HG03159 (cell line): ENCODE results near the gene CEACAM1.
"Not testable (repeated sequence)": the region's sequence is repeated elsewhere in the genome, so short reads cannot be mapped to it uniquely, and the experiment has no call there.

Source experiments
- ATAC-seq: cut with Tn5 transposase; IDR thresholded peaks from one replicate; pipeline ENCODE4 v1.9.1; 2021; ENCODE audit warnings: mild to moderate bottlenecking, moderate library complexity; ENCODE audit not compliant: unreplicated experiment

CEACAM1 gene

DNA sequence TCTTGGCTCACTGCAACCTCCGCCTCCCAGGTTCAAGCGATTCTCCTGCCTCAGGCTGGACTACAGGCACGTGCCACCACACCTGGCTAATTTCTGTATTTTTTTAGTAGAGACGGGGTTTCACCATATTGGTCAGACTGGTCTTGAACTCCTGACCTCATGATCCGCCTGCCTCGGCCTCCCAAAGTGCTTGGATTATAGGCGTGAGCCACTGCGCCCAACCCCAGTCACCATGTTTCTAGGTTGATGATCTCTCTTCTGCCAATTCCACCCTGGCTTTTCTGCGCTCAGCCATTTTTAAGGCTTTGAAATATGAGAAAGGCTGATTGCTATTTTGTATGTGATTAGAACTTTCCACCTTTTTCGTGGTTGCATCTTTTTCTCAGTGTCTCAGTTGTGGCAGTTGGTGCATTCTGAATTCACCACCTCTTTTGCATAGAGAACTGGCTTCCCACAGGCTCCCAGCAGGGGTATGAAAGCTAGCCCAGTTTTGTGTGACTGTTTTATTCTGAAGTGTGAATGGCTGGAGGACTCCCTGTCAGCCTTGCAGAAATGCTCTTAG lies 15.5 kb downstream of the CEACAM1 start:
- no peak for ATAC-seq

DNA sequence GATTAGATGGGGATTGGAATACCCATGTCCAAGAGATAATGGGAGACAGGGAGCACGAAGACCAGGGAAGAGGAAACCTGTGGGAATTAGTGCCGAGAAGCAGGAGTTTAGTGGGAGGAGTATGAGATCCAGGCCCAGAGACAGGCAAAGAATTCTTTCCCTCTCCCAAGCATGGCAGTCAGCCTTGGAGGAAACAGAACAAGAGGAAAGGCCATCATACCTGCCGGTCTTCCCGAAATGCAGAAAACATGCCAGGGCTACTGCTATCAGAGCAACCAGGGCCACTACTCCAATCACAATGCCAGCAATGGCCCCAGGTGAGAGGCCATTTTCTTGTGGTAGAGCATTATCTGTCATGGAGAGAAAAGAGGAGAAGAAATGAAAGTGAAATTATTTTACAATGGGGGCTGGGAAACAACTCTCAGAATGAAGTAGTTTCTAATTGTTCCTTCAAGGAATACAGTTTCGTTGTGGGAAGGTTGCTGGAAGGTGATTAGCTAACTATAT lies 16.1 kb downstream of the CEACAM1 start:
- no peak for ATAC-seq

DNA sequence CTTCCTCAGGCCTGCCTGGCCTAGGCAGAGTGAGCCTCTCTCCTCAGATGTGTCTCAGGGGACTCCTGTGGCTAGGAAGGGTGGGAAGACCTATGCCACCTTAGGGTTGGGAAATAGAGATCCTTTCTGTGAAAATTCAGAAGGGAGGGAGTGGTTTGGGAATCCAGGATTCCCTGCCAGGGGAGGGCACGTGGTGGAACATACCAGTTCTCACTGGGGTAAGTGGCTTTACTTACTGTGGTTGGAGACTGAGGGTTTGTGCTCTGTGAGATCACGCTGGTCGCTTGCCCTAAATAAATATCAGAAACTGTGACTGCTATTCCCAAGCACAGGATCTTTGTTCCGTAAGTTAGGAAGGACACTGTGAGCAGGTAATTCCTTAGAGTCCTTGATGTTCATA lies 16.9 kb downstream of the CEACAM1 start:
- no peak for ATAC-seq

DNA sequence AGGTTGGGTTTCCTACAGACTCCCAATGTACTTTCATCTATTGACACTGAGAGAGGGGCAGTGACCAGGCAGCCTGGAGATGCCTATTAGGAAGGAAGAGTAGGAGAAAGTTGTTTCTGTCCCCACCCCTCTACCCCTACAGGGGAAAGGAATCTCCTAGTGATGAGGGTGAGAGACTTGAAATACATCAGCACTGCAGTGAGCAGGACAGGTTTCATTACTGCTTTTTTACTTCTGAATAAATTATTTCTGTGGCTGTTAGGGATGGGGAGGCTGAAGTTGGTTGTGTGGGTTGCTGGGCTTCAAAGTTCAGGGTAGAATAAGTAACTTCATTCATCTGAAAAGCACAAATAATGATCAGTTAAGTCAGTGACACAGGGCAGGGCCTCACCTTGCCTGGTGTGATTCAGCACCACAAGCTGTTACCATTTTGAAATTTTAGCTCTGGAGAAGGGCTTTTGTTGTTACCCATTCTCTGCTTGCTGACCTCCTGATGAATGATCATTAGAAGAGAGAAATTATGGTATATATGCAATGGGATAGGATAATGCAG lies 19.3 kb downstream of the CEACAM1 start:
- ATAC-seq, result no peak

DNA sequence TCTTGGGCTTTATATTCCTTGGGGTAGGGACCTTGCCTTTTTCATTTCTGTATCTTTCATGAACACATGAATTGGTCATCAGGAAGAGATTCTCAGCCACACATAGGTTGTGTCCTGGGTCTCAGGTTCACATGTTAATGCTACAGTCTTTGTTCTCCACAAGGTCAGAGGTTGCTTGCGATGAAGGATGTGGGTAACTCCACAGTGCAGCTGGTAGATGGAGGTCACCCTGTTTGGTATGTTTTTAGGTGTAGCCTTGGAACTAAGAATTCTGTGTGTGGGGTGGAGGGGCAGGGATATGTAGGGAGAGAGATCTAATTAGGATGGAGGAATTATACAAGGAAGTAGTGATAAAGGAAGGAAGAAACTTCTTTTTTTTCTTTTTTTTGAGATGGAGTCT lies 23.2 kb downstream of the CEACAM1 start:
- ATAC-seq, result no peak

DNA sequence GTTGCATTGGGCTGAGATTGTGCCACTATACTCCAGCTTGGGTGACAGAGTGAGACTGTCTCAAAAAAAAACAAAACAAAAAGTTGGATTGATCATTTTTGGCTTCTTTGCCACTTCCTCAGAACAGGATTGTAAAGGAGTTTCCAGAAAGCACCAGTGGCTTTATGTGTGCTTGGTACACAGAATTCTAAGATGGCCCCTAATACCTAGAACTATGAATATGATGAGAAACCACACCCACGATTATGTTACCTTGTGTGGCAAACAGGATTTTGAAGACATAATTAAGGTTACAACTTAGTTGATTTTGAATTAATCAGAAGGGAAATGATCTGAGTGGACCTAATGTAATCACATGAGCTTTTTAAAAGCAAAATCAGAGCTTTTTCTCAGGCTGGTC lies 26.5 kb downstream of the CEACAM1 start:
- ATAC-seq, result no peak

DNA sequence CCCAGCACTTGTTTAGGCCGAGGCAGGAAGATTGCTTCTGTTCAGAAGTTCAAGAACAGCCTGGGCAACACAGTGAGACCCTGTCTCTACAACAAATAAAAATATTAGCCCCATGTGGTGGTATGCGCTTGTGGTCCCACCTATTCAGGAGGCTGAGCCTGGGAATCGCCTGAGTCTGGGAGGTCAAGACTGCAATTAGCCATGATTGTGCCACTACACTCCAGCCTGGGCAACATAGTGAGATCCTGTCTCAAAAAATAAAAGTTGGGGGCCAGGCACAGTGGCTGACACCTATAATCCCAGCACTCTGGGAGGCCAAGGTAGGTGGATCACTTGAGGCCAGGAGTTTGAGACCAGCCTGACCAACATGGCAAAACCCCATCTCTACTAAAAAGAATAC lies 27.0 kb downstream of the CEACAM1 start:
- not testable (repeated sequence) for ATAC-seq

DNA sequence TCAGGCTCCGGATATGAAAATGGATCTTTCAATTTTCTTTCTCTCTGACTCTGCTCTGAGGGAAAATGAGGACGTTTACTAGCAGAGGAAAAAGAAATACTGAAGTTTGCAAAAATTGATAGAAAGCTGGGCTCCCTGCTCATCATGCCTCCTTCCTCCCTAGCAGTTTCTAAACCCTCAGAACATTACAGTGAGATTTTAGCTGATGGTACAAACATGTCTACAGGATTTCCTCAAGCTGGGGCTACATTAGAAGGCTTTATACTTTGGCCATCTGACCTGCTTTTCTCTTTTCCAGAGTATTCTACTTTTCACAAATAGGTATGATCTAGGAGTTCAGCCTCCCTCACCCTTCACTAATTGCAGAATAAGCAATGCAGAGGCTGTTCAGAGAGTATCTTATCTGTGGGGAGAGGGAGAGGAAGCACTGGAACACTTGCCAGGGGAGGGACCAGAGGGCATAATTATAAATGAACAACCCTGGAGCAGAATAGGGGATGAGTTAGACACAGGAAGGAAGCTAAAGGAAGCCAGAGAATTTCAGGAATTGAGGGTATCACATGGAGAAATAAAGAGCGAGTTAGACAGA lies 30.0 kb downstream of the CEACAM1 start:
- ATAC-seq, result no peak

DNA sequence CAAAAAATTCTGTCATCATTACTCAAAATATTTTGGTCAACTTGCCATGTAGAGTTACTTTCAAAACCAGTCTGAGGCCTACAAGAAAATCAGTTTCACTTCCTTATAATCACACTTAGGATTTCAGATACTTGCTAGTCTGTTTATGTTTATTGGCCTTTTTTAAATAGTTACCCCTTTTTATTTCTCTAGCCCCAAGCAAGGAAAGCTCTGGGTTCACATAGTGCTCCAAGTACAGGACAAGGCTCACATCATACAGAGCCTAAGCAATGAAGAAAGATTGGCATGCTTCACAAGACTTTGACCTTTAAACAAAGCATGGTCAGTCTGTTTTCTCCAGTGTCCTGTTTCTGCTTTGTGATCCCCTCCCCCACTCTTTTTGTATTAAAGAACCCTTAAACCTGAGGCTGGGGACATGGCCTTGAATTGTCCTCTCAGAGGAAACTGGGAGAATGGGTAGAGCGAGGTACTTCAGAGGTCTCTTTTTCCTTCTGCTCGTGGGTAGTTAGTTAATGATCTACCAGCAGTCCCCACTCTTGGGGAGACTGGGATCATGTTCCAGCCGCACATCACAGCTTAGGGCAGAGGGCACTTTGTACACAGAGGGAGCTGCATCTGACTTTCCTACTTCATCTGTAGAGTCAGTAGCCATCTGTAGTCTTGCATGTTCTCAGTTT lies 30.7 kb downstream of the CEACAM1 start:
- ATAC-seq, result peak; percentile 81

DNA sequence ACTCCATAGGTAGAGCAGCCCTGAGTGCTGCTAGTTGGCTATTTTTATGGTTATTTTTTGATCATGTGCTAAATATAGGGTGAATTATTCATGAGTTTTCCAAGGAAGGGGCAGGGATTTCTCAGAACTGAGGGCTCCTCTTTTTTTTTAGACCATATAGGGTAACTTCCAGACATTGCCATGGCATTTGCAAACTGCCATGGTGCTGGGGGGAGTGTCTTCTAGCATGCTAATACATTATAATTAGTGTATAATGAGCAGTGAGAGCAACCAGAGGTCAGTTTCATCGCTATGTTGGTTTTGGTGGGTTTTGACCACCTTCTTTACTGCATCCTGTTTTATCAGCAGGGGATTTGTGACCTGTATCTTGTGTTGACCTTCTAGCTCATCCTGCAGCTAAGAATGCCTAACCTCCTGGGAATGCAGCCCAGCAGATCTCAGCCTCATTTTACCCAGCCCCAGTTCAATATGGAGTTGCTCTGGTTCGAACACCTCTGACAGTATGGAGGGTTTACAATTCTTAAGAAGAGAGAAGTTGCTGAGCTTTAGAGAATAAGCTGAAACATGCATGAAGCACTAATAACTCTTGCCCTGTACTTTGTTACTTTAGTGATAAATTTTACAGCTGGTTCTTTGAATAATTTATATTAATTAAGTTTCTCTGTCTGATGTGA lies 31.7 kb downstream of the CEACAM1 start:
- no peak for ATAC-seq

DNA sequence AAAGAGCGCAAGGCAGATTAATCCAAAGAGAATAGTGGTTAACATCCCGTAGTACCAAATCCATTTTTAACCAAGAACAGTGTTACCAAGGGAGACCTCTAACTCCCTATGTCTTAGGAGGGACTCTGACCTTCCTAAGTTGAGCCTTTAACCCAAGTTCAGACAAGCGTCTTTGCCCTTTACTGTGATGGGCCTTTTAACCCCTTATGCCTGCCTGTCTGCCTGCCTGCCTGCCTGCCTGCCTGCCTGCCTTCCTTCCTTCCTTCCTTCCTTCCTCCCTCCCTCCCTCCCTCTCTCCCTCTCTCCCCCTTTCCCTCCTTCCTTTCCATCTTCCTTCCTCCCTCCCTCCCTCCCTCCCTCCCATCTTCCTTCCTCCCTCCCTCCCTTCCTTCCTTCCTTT lies 32.6 kb downstream of the CEACAM1 start:
- no peak for ATAC-seq

DNA sequence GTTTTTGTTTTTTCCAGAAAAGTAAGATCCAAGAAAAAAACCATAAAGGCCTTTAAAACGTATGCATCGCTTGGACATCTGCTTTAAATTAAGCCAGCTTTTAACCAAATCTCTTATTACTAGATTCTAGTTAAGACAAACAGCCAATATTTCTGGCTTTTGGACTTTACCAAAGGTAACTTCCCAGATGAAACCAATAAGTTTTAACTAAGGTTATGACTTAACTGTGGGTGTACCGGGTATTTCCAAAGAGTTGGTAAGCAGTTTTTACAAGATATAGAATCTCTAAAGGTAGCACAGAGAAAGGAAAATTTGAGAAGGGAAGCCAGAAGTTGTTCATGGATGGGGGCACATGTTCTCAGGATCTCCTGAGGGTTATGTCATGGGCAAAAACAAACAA lies 34.0 kb downstream of the CEACAM1 start:
- no peak for ATAC-seq

DNA sequence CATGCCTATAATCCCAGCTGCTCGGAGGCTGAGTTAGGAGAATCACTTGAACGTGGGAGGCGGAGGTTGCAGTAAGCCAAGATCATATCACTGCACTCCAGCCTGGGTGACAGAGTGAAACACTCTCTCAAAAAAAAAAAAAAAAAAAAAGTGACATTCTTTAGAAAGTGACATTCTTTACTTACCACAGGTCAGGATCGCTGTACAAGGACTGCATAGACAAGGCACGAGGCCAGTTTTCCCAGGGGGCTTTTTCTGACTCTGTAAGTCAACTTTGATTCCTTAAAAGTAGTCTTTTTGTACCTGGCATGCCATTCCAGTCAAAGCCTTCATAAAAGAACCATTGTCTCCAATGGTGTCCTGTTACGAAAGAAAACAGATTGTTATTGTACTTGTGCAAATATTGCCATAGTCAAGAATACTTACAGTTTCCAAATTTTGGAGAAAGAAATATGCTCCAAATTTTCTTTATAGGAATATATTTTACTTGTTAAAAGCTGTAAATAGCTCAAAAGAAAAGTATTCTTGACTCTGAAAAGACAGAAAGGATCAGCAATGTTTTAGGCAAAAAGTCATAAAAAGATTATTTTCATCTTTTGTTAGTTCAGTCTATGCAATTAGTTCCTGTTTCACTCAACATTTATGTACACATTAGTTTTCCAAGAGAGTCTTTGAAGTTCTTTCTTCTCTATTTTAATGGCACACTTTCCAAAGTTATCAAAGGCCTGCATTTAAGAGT lies 39.3 kb downstream of the CEACAM1 start:
- no peak for ATAC-seq

DNA sequence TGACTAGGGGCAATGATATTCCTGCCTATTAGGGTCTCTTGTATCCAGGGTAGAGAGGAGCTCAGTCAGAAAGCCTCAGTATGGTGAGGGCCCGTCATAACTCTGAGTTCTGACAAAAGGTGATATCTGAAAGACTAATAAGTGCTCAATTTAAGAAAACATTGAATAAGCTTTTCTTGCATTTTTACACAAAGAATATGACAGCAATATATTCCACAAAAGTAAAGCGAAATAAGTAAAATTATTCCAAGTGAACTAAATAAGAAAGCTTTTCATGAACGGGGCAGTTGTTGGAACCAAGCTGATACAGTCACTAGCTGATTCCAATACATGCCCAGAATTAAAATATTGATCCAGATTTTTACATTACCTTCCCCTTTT lies 40.5 kb downstream of the CEACAM1 start:
- ATAC-seq, result no peak

DNA sequence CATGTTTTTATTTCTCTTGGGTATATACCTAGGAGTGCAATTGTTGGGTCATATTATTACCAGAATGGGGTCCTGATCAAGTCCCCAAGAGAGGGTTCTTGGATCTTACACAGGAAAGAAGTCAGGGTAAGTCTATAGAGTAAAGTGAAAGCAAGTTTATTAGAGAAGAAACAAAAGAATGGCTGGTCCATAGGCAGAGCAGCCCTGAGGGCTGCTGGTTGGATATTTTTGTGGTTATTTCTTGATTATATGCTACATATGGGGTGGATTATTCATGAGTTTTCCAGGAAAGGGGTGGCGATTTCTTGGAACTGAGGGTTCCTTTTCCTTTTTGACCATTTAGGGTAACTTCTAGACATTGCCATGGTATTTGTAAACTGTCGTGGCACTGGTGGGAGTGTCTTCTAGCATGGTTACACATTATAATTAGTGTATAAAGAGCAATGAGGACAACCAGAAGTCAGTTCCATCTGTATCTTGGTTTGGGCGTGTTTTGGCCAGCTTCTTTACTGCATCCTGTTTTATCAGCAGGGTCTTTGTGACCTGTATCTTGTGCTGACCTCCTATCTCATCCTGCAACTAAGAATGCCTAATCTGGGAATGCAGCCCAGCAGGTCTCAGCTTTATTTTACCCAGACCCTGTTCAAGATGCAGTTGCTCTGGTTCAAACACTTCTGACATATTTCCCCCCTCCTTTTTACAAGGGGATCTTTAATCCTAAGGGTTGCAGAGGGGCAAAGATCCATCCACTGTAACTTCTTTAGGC lies 41.1 kb downstream of the CEACAM1 start:
- no peak for ATAC-seq

DNA sequence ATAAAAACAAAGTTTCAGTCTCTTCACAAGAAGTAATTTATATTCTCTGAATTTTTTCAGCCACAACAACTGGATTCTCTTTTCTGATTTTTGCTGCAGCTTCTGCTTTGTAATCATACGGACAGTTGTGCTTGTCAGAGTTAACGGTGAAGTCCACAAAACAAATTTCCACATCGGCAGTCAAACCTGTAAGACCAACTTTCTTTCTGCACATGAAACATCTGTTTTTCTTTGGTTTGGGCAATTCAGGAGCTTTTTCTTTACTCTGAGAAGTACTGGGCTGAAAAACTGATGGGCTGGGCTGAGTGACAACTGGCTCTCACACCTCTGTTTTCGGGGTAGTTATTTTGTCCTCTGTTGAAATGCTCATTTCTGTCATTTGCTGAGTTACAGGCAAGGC lies 43.2 kb downstream of the CEACAM1 start:
- not testable (repeated sequence) for ATAC-seq

DNA sequence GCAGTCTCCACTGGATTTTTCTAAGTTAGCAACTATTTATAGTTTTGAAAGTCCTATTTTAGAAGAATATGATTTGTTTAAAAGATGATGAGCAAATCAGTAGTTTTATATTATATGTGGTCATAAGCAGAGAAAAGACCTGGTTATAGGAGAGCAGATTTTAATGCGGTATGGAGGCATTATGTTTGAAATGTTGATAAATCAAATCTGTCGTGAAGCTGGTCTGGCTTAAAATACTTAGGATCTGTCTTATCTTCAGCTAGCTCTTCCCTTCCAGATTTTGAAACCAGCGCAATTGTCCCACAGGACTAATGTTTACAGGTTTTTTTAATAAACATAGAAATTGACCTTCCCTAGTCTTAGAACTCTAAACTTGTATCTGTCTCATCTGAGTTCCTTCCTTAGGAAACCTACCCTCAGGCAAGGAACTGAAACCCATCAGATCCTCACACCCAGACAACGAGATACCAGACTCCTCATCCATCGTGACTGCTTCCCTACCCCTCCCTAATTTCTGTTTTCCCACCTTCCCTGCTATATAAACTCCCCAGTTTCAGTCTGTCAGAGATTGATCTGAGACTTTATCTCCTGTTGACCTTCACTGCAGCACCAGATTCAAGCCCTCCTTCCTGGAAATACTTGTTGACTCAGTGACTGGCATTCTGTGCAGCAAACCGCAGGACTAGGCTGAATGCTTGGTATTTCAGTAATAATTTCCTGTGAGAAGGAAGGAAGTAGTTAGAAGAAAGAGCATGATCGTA lies 47.8 kb downstream of the CEACAM1 start:
- no peak for ATAC-seq

DNA sequence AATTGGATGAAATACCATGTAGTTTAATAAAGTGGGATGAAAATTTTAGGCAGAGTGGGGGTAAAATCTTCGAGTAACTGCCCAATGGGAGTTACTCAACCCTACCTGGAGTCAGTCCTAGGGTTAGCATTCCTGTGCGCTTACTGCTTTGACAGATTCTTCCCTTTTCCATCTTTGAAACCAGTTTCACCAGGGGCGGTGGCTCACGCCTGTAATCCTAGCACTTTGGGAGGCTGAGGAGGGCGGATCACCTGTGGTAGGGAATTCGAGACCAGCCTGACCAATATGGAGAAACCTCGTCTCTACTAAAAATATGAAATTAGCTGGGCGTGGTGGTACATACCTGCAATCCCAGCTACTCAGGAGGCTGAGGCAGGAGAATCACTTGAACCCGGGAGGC lies 48.5 kb downstream of the CEACAM1 start:
- ATAC-seq, result no peak

DNA sequence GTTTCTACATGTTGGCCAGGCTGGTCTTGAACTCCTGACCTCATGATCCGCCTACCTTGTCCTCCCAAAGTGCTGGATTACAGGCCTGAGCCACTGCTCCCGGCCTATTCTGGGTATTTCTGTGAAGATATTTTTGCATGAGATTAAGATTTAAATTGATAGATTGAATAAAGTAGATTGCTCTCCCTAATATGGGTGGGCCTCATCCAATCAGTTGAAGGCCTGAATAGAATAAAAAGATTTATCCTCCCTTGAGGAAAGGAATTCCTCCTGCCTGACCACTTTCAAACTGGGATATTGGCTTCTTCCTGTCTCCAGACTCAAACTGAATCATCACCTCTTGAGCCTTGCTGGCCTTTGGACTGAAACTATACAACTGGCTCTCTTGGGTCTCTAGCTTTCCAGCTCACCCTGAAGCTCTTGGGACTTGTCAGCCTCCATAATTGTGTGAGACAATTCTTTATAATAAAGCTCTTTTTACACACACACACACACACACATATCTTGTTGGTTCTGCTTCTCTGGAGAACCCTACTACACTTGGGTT lies 49.4 kb downstream of the CEACAM1 start:
- no peak for ATAC-seq
